ENCODE results near the gene SUMF1.

Gene SUMF1

DNA sequence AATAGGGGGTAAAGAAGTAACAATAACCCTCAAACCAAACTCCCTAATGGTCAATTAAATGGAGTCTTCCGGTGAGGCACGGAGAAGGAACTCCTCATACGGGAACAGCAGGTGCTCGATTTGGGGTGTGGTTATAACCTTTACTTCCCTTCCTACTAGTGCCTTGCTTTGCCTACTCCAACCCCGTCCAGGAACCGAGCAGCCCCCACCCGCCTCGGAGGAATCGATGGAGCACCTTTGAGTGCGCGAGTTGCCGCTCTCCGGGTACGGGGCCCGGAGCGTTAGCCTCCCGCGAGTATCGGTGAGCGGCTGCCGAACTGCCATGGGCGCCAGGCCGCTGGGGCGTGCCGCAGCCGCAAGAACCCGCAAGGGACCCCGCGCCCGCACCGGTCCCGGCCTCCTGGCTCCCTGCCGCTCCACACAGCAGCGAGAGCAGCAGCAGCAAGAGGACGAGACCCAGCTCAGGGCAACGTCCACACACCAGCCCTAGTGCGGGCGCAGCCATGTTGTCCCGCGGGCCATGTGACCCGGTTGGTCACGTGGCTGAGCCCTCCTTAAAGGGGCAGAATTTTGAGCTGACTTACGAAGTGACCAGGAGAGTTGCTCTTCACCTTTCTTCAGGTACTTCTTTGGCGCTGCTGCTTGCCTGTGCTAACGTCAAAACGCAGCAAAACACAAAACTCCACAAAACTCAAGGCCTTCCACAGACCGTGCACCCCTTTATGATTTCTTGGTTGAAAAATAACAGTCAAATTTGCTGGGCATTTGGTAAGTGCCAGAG lies at the start of gene SUMF1:
Gene SUMF1 (minus strand): TSS at position 529 of the 781 bp plus-strand sequence. CDS start 24 bp downstream, at position 505.
- TF ChIP-seq, protein P1, sequence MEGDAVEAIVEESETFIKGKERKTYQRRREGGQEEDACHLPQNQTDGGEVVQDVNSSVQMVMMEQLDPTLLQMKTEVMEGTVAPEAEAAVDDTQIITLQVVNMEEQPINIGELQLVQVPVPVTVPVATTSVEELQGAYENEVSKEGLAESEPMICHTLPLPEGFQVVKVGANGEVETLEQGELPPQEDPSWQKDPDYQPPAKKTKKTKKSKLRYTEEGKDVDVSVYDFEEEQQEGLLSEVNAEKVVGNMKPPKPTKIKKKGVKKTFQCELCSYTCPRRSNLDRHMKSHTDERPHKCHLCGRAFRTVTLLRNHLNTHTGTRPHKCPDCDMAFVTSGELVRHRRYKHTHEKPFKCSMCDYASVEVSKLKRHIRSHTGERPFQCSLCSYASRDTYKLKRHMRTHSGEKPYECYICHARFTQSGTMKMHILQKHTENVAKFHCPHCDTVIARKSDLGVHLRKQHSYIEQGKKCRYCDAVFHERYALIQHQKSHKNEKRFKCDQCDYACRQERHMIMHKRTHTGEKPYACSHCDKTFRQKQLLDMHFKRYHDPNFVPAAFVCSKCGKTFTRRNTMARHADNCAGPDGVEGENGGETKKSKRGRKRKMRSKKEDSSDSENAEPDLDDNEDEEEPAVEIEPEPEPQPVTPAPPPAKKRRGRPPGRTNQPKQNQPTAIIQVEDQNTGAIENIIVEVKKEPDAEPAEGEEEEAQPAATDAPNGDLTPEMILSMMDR (IDR thresholded peaks at IDR 0.05; ENCODE audit: low read length), result no peak
- TF ChIP-seq EZH2 (IDR thresholded peaks at IDR 0.05; ENCODE audit: borderline replicate concordance, low read length), result no peak
- peak within 1 kb of the TSS; percentile 76 for H3K4me2 ChIP-seq (ENCODE audit: low read length)
- H3K9ac ChIP-seq (ENCODE audit: low read length), result peak within 1 kb of the TSS; percentile 66
- no peaks in the 10 kb centered on the region for H3F3A ChIP-seq (ENCODE audit: insufficient read depth, low read length)
- H3K27me3 ChIP-seq (ENCODE audit: insufficient read depth, low read length), result no peaks in the 10 kb centered on the region
- peaks cover 13% of the 10 kb centered on the region for H3K4me1 ChIP-seq (ENCODE audit: insufficient read depth, low read length, severe bottlenecking)
- H2AFZ ChIP-seq (ENCODE audit: low read length), result peak within 1 kb of the TSS; percentile 99
- peak within 1 kb of the TSS; percentile 83 for H3K4me3 ChIP-seq (ENCODE audit: low read depth, low read length, poor library complexity, severe bottlenecking)
- H3K36me3 ChIP-seq (ENCODE audit: insufficient read depth, low read length), result no peaks in the 10 kb centered on the region
- H3K79me2 ChIP-seq (ENCODE audit: insufficient read depth, low read length), result no peaks in the 10 kb centered on the region
- H3K9me3 ChIP-seq (ENCODE audit: low read length), result no peaks in the 10 kb centered on the region
- H4K20me1 ChIP-seq (ENCODE audit: insufficient read depth, low read length), result no peaks in the 10 kb centered on the region
- H3K27ac ChIP-seq (ENCODE audit: low read depth, low read length, poor library complexity, severe bottlenecking), result no peak within 1 kb of the TSS
- no peaks in the 10 kb centered on the region for H3K9me2 ChIP-seq (ENCODE audit: low read depth, low read length)

DNA sequence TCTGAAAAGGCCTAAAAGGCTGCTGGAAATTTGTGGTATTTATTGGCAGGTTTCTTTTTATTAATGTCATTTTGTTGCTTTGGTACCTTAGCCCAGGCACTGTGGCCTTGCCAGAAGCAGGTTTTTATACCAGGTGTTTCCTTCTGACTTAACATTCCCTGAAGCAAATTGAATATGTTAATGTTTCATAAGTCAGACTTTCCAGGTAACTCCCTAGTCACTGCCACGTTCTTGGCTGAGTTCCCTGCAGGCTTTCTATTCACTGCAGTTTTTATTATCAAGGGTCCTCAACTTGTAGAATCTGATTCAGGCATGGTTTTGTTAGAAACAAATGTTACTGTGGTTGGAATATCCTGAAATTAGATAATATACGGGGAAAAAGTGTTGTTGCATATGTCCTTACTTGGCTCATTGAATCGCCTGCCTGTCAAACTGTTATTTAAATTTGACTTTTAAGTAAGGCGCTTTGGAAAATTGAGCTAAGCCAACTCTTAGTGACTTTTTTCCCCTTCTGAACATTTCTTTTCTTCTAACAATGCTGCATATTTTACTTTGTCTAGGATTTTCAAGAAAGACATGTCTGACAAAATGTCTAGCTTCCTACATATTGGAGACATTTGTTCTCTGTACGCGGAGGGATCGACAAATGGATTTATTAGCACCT lies 49.0 kb upstream of the SUMF1 start:
- H4K20me1 ChIP-seq (ENCODE audit: insufficient read depth, low read length), result no peaks in the 10 kb centered on the region
- no peaks in the 10 kb centered on the region for H3F3A ChIP-seq (ENCODE audit: insufficient read depth, low read length)
- no peaks in the 10 kb centered on the region for H3K36me3 ChIP-seq (ENCODE audit: insufficient read depth, low read length)
- H2AFZ ChIP-seq (ENCODE audit: low read length), result no peak overlapping the region
- H3K9ac ChIP-seq (ENCODE audit: low read length), result no peak overlapping the region
- no peak for TF ChIP-seq EZH2 (IDR thresholded peaks at IDR 0.05; ENCODE audit: borderline replicate concordance, low read length)
- TF ChIP-seq, protein P1 (IDR thresholded peaks at IDR 0.05; ENCODE audit: low read length), result no peak
- no peak overlapping the region for H3K4me2 ChIP-seq (ENCODE audit: low read length)
- H3K4me3 ChIP-seq (ENCODE audit: low read depth, low read length, poor library complexity, severe bottlenecking), result no peak overlapping the region
- no peaks in the 10 kb centered on the region for H3K79me2 ChIP-seq (ENCODE audit: insufficient read depth, low read length)
- H3K4me1 ChIP-seq (ENCODE audit: insufficient read depth, low read length, severe bottlenecking), result no peaks in the 10 kb centered on the region
- H3K27ac ChIP-seq (ENCODE audit: low read depth, low read length, poor library complexity, severe bottlenecking), result no peak overlapping the region
- no peaks in the 10 kb centered on the region for H3K9me3 ChIP-seq (ENCODE audit: low read length)
- no peaks in the 10 kb centered on the region for H3K27me3 ChIP-seq (ENCODE audit: insufficient read depth, low read length)
- no peaks in the 10 kb centered on the region for H3K9me2 ChIP-seq (ENCODE audit: low read depth, low read length)

DNA sequence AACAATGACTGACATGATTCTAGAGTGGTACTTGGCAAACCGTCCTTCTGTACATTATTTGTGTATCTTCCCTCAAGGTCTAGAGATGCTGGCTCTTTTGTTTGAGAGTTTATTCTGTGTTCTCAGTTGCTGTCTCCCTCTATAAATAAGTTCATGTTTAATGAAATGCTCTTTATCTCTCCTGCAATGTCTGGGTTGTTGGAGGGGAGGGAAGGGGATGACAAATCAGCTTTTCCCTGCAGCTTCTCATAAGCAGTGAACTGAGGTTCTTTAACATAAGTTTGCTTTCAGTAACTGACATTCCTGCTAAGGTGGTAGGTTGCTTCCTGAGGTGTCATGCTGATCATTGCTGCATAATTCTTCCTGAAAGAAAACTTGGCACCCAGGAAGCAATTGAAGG lies 47.8 kb upstream of the SUMF1 start:
- no peak overlapping the region for H3K9ac ChIP-seq (ENCODE audit: low read length)
- no peaks in the 10 kb centered on the region for H3K9me2 ChIP-seq (ENCODE audit: low read depth, low read length)
- no peaks in the 10 kb centered on the region for H3K36me3 ChIP-seq (ENCODE audit: insufficient read depth, low read length)

More for the DNA sequence above, 47.8 kb upstream of the SUMF1 start:
- Histone ChIP-seq H3K27me3 (ENCODE audit: insufficient read depth, low read length) (no peaks in the 10 kb centered on the region), H3K27ac (ENCODE audit: low read depth, low read length, poor library complexity, severe bottlenecking) (no peak overlapping the region), H3K4me2 (ENCODE audit: low read length) (no peak overlapping the region), H3K4me3 (ENCODE audit: low read depth, low read length, poor library complexity, severe bottlenecking) (no peak overlapping the region), H3K79me2 (ENCODE audit: insufficient read depth, low read length) (no peaks in the 10 kb centered on the region), H3F3A (ENCODE audit: insufficient read depth, low read length) (no peaks in the 10 kb centered on the region), H3K4me1 (ENCODE audit: insufficient read depth, low read length, severe bottlenecking) (no peaks in the 10 kb centered on the region), H4K20me1 (ENCODE audit: insufficient read depth, low read length) (no peaks in the 10 kb centered on the region), H2AFZ (ENCODE audit: low read length) (no peak overlapping the region), H3K9me3 (ENCODE audit: low read length) (no peaks in the 10 kb centered on the region)
- TF ChIP-seq, protein P1 (IDR thresholded peaks at IDR 0.05; ENCODE audit: low read length), result no peak
- no peak for TF ChIP-seq EZH2 (IDR thresholded peaks at IDR 0.05; ENCODE audit: borderline replicate concordance, low read length)

Data from OCI-LY1 (cell line).